NCI-H1417 (cell line): ENCODE measurements around the gene FGD5.

ENCODE experiments used
- DNase-seq, 3 experiments: peaks; one replicate each; lab custom pipeline; 2025; lab: John Stamatoyannopoulos, UW

The FGD5 gene

DNA sequence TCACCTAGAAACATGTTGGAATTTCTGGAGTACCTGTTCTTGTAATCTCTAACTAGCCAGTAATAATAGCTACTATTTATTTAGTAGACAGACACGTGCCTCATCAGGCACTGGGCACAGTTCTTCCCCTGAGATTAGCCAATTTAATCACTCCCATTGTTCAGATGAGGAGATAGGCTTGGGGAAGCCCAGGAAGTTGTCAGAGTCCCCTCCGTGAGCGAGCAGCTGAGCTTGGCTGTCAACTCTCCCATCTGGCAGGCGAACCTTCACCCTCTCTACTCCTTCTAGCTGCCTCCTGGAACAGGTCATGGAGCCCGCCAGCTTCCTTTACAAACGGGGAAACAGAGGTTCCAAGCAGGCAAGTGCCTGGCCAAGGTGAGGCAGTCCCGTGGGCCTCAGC, 31.1 kb upstream of the FGD5 start:
- peak in 1 of 3 experiments; percentile 39 for DNase-seq

DNA sequence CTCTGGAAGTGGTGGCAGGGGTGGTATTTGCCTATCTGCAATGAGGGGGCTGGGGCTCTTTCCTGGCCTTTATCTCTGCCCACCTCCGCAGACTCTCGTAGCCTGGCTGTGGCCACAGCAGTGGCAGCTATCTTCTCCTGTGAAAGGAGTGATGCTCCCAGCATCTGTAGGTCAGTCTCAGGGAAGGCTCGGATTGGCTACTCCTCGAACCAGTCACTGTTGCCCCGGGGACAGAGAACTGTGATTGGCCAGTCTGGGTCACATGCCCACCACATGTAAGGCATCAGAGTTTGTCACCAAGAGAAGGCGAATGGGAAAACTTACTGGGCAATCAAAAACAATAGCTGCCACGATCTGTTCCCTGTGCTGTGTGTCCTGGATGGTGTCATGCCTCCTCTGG, 30.1 kb upstream of the FGD5 start:
- no peak for DNase-seq

DNA sequence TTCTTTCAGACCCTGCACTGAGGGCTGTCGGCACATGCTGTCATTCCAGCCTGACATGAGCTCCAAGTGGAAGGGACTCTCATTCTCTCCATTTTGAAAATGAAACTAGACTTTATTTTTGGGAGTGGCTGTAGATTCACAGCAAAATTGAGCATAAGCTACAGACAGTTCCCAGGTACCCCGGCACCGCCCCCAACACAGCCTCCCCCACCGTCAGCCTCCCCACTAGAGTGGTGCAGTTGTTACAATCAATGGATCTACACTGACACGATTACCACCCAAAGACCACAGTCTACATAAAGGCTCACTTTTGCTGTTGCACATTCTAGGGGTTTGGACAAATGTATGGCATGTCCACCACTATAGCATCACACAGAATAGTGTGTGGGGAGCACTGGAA, 29.5 kb upstream of the FGD5 start:
- DNase-seq: no peak

DNA sequence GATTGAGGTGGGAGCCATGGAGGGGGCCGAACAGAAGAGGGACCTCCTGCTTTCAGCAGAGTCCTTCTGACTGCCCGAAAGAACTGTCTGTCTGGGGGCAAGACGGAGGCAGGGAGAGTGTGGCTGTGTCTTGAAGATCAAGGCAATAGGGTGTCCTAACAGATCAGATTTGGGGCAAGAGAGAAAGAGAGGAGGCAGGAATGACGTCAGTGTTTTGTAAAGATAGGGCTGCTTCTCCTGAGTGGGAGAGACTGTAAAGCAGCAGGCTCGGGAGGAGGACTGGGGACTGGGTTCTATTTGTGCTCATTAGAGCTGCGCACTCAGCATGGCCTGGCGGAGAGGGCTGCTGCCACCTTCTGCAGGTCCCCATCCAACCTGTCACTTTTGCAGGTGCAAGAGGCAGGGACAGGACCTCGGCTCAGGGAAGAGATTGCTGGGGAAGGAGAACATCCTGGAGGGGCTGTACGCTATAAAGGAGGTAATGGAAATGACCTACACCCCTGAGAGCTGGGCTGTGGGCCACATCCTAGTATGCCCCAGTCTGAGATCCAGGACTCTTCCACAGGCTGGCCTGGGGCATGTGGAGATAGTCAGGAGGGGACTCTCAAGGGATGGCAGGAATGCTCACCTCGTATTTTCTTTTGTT, 29.0 kb upstream of the FGD5 start:
- no peak for DNase-seq

DNA sequence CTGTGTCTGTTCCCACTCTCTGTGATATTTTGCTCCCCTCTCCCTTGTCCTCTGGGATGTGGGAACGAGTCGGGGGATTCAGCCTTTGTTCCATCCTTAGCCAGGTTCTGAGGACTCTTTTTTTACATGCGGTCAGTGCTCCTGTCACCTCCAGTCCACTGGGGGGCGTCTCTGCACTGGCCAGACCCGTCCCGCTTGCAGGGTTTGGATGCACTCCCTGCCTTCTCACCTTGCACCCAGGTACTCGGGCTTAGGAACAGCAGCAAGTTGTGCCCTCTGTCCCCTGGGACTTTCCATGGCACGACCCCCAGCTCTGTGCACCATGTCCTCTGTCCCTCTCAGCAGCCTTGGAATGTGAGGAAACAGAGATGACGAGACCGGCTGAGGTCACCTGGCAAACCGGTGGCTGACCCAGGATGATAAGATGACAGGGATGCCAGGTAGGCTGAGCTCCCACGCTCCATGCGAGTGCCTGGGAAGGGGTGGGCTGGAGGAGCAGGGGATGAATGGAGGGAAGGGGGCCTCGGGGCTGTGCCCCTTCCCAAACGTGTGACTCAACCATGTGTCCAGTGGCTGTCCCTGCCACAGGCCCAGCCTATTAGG, 27.3 kb upstream of the FGD5 start:
- DNase-seq: peak in 2 of 3 experiments; percentile 17 to 58

DNA sequence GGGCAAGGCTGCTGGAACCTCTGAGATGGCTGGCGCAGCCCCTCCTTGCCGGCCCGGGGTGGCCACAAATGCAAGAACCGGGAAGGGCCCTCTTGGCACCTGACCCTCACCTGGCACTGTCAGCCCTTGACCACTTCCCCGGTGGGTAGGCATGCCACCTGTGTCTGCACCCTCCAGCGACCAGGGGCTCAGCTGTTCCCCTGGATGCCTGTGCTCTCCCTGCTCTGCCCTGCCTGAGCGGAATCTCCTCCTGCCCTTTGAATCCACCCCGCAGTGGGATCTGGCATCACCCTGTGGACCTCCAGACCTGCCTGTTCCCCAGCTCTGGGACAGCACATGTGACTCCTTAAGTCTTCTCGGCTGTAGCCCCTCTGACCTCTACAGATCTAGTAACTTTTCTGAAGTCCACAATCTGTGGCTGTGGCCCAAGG, 26.1 kb upstream of the FGD5 start:
- no peak for DNase-seq

DNA sequence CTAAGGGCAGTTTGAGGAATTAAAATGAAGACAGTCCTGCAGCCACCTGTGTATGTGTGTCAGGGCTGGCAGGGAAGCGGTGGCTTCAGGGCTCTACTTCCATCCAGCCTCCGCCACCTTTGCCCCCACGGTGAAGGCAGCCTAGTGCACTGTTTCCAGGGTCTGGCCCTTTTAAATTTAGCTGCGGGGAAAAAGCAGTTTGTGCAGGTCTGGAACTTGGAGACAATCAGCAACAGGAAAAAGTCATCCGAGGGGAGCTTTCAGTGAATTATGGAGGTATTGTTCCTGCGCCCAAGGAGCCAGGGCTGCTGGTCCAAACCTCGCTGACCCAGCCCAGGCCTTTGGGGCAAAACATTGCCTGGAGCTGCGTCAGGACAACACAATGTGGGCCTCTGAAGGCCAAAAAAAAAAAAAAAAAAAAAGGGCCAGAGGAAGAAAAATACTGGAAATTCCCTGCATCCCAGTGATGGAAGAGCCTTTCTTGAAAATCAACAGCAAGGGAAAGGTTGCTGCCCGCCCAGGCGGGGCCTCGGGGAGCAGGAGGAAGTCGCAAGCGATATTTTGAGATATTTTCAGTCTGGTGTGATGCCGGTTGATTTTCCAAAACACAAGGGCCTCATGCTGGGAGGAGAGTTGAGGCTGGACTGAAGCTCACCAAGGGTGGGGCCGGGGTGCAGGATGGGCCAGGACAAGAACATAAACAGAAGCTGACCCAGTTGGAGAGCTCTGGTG, 25.5 kb upstream of the FGD5 start:
- no peak for DNase-seq

DNA sequence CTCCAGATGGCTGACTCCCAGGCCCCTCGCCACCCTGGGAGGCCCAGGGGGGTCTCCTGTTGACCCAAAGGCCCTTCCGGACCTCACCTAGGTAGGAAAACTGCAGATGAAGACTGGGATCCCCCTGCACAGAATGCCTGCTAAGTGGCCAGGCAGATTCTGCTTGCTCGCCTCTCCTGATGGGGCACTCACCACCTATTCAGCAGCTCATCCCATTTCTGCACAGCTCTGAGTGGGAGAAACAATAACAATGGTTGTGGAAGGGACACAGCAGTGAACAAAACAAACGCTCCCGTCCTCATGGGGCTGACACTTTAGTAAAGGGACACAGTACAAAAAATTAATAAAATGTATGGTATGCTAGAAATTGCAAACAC, 24.9 kb upstream of the FGD5 start:
- DNase-seq: no peak

DNA sequence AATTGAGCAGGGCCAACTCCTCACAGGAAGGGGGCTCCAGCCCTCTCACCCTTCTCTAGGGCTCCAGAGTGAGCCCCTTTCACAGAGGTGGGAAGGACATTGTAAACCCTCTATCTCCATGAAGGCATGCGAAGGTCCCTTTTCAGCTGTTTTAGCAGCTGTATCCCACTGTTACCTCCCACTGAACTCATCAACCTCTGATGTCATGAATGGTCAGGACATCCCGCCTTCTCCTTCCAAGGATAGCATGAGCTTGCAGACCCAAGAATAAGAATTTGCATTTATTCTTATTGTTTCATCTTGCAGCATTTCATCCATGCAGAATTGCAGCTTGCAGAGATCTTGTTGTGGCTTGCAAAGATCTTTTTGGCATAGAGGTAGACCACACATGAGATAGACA, 24.3 kb upstream of the FGD5 start:
- no peak for DNase-seq

DNA sequence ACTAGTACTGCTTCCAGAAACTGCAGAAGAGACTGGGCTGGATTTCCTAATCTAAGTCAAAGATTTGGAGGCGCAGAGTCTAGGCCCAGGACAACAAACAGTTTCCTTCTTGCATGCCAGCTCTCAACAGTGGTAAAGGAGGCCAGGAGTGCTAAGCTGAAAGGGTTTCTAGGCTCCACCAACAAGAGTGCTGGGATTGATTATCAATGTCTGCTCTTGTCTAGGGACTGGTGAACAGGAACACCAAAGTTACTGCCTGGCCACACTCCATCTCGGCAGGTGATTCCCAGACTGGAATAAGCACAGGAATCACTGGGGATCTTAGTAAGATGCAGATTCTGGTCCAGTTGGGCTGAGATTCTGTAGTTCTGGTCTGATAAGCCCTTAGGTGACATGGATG, 22.8 kb upstream of the FGD5 start:
- DNase-seq: no peak

DNA sequence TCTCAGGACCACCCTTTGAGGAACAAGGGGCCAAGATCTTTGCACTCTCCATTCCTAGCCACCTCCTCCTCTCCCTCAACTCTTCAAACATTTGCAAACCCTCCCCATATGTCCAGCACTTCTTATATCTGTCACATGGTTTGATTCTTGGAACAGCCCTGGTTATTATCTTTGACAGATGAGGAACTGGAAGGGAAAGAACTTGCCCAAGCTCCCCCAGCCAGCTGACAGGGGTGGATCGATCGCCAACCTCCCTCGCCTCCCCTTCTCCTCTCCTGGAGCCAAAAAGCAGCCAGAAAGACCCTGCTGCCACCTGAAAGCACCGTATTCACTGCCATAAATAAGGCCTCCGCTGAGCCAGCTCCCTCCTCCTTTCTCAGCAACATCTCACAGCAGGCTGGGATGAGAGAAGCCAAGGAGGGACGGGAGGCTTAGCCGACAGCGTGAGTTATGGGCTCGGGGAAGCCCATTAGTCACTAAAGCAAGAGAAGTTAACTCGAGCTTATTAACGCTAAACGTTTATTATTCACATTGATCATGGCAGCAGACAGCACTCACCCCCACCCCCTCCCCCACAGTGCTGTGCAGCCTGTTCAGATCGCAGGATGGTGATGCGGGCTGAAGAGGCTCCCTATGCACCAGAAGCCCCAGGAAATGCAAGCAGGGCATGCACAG, 22.2 kb upstream of the FGD5 start:
- DNase-seq: no peak

DNA sequence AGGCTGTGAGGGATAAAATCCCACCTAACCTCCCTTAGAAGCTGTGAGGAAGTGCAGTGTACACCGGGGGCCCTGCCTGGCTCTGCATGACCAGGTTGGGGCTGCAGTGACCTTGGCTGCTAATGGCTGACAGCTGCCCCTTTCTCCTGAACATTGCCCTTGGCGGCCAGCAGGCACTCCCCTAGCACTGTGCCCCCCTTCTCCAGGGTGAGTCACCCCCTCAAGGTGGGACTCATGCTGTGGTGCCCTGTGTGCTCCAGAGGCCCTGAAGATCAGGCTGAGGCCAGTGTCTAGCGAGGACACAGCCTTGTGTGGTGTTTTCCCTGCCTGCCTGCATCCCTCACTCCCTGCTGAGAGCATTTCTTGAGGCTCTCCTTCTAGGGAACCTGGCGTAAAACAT, 21.0 kb upstream of the FGD5 start:
- no peak for DNase-seq

DNA sequence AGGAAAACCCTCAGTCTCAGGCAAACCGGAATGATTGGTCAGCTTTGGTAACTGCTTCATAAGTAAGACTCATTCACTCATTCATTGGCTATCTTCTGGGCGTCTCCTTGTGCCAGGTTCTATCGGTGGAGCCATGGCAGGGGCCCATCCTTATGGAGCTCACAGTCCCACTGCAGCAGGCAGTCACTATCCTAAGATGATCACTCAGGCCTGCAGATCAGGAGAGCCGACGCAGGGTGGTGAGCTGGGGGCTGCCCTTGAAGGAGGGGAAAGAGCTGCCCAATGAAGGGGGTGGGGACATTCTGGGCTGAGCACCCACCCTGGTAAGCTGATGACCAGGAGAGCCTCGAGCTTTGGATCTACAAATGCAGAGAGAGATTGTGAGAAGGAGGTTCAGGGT, 20.5 kb upstream of the FGD5 start:
- DNase-seq: no peak

DNA sequence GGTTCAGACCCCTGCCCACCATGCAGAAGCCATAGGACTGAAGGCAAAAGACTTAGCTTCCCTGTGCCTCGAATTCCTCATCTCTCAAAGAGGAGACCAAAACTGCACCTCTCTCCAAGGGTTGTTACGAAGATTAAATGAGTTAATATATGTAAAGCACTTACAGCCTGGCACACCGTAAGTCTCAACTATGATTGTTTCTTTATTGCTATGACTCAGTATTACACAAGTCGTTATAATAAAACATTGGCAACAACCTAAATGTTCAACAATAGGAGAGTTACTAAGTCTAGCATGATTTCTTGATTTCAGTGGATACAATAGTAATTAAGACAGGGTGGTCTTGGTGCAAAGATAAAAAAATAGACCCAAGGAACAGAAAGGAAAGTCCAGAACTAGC, 19.6 kb upstream of the FGD5 start:
- DNase-seq: no peak

DNA sequence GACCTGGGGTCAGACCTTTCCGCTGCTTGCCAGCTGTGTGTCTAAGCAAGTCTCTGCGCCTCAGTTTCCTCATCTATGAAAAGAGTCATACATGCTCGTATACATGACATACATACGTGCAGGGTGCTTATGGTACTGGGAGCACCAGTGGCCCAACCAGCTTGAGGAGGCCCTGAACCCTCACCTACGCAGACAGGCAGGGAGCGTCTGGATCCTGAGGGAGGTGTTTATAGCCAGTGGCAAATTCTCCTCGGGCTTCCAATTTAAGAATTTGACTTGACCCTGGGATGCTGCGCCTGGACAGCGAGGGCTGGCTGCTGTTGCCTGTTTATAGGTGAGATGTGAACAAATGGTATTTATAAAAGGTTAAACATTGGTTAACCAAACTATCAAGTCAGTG, 17.7 kb upstream of the FGD5 start:
- DNase-seq: no peak

DNA sequence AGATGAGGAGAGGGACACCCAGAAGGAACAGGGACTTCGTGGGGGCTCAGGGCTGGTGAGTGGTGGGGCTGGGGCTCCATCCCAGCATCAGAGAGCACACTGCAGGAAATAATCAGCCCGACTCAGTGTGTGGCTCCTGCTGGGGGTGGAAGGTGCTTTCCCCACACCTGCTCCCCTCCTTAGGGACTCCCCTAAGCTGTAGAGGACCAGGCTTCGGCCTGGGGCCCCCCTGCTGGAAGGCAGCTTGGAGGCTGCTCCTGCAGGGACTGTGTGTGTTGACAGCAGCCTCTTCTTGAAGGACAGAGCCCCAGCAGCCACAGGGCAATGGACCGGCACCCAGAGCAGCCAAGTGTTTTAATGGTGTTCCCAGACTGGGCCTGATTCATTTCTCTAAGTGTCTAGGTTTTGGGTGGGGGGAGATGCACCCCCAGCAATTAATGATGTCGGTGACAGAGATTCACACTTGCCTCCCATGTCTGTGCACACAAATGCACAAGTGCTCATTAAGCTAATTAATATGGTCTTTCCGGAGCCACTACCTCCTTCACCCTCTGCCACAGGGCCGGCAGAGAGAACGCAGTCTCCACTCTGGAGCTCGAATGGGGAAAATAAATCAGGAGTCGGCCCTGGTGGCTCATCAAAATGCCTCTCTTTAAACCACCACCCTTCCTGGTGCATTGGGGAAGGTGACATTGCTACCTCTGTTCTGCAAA, 16.9 kb upstream of the FGD5 start:
- no peak for DNase-seq

DNA sequence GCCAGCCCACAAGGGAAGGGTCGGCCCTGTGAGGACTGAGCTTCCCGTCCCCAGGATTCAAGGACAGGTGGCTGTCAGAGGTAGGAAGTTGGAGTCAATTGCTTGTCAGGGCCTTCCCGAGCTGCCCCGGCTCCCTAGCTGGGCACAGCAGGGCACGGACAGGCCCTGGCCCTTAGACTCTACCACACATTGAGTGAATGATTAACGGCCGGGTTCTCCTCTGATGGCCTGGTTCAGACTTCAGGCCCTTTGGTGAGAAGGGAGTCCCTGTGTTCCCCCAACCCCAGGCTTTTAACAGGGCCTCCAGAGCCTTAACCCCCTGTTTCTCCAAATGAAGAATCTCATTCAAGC, 16.4 kb upstream of the FGD5 start:
- DNase-seq: no peak

DNA sequence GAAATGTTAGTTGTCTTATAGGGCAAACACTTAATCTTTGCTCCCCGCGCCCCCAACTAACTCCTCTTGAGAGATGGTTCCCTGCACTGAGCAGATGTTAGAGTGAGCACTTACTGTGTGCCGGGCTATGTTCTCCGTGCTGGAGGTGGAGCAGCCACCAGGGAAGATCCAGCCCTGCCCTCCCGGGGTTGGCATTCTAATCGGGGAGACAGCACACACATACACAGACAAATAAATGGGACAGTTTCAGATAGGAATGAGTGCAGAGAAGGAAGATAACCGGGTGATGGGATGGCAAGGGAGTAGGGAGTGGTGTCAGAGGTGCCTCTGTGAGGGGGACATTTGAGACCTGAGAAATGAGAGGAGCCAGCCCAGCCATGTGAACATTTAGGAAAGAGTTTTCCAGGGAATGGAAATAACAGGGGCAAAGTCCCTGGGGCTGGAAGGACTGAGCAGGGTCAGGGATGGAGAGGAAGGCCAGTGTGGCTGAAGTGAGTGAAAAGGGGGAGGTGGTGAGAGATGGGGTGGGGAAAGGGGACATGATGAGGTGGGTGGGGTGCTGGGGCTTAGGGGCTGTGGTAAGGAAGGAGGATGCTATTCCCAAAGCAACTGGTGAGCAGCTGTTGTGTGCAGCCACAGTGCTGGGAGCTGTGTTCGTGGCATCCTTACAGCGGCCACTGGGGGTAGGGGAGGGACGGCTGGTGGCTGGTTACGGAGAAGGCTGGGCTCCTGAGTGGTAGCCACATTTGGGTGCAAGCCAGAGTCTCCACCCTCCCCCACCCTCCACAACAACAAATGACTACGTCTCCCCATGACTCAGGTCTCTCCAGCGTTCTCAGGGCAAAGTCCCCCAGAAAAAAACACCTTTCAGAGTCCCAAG, 15.4 kb upstream of the FGD5 start:
- no peak for DNase-seq

DNA sequence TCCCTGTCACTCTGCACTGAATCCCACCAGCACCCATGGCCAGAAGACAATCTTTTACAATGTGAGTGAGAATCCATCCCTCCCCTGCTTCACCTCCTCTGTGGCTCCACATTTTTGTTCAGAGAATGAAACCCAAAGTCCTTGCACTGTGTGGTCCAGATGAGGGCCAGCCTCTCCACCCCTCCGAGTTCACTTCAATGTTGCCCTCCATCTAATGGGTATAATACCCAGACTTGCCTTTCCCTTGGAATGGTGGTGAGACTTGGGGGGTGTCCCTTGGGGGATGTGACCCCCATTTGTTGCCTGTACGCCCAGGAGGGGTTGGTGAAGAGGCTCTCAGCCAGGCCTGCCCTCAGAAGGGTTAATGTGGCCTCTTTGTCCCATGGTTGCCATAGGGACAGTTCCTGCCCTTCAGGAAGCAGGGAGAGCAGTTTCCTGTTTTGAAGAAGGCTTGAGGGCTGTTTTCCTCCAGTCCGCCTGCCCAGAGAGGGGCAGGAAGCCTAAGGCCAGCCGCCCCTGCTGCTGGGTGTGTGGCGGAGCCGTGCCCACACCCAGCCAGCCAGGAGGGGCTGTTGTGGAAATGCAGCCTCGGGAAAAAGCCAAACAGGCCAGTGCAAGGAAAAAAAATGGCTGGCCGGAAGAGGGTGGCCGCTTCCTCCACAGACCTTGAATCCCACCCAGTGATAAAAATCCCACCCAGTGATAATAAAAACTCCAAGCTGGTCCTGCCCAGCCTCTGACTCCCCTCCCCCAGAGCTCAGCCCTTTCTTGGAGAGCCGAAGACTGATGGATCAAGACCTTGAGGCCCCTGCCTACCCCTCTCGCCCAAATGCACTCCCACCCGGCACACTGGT, 14.6 kb upstream of the FGD5 start:
- no peak for DNase-seq
